ENCODE data around the gene ACOT6.
A peak's percentile ranks its signal among the peaks of the same experiment; 100 is the strongest.
"Not testable (repeated sequence)": the region's sequence is repeated elsewhere in the genome, so short reads cannot be mapped to it uniquely, and the experiment has no call there.

ACOT6 gene, protein sequence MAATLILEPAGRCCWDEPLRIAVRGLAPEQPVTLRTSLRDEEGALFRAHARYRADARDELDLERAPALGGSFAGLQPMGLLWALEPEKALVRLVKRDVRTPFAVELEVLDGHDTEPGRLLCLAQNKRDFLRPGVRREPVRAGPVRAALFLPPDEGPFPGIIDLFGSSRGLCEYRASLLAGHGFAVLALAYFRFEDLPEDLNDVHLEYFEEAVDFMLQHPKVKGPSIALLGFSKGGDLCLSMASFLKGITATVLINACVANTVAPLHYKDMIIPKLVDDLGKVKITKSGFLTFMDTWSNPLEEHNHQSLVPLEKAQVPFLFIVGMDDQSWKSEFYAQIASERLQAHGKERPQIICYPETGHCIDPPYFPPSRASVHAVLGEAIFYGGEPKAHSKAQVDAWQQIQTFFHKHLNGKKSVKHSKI

DNA sequence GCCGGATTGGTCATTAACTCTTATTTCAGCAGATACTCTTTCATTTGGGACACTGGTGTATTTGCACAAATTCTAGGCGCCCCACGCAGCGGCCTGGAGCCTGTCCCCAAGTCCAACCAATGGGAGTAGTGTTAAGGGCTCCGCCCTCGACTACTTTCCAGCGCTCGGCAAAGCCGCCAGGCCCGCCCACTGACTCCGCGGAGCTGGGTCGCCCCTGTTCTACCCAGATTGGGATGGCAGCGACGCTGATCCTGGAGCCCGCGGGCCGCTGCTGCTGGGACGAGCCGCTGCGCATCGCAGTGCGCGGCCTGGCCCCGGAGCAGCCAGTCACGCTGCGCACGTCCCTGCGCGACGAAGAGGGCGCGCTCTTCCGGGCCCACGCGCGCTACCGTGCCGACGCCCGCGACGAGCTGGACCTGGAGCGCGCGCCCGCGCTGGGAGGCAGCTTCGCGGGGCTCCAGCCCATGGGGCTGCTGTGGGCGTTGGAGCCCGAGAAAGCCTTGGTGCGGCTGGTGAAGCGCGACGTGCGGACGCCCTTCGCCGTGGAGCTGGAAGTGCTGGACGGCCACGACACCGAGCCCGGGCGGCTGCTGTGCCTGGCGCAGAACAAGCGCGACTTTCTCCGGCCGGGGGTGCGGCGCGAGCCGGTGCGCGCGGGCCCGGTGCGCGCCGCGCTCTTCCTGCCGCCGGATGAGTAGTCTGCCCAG lies at the start of gene ACOT6:
TSS of gene ACOT6 (plus strand) at position 179 of the 707 bp plus-strand sequence. CDS start at position 234, 55 bp downstream.
- peak; percentile 27 to 80 (median 66) for DNase-seq
- intact Hi-C loops (cut with DNase I), result no loop called here

DNA sequence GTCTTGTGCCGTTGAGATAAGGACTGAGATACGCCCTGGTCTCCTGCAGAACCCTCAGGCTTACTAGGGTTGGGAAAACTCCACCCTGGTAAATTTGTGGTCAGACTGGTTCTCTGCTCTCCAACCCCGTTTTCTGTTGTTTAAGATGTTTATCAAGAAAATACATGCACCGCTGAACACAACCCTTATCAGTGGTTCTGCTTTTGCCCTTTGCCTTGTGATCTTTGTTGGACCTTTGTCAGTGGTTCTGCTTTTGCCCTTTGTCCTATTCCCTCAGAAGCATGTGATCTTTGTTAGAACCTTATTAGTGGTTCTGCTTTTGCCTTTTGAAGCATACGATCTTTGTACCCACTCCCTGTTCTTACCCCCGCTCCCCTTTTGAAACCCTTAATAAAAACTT lies 49.6 kb upstream of the ACOT6 start:
- intact Hi-C loops (cut with DNase I); DNase-seq: not testable (repeated sequence)

DNA sequence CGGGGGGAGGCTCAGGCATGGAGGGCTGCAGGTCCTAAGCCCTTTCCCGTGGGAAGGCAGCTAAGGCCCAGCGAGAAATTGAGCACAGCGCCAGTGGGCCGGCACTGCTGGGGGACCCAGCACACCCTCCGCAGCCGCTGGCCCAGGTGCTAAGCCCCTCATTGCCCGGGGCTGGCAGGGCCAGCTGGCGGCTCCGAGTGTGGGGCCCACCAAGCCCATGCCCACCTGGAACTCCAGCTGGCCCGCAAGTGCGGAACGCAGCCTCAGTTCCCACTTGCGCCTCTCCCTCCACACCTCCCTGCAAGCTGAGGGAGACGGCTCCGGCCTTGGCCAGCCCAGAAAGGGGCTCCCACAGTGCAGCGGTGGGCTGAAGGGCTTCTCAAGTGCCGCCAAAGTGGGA lies 45.9 kb upstream of the ACOT6 start:
- intact Hi-C loops (cut with DNase I); DNase-seq: not testable (repeated sequence)

DNA sequence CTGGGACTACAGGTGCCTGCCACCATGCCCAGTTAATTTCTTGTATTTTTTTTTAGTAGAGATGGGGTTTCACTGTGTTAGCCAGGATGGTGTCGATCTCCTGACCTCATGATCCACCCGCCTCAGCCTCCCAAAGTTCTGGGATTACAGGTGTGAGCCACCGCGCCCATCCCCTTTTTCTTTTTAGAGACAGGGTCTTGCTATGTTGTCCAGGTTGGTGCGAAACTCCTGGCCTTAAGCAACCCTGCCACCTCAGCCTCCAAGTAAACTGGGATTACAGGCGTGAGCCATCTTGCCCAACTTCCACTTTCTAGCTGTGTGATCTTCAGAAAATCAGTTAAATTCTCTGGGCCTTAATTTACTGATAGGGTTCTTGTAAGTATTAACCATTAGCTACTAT lies 45.4 kb upstream of the ACOT6 start:
- intact Hi-C loops (cut with DNase I), result not testable (repeated sequence)
- DNase-seq, result peak in 1 of 42 donors; percentile 12

DNA sequence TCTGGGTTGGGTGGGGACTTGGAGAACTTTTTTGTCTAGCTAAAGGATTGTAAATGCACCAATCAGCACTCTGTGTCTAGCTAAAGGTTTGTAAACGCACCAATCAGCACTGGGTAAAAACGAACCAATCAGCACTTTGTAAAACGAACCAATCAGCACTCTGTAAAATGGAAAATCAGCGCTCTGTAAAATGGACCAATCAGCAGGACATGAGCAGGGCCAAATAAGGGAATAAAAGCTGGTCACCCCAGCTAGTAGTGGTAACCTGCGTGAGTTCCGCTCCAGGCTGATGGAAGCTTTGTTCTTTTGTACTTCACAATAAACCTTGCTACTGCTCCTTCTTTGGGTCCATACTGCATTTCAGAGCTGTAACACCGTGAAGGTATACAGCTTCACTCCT lies 45.0 kb upstream of the ACOT6 start:
- intact Hi-C loops (cut with DNase I), result no loop called here
- DNase-seq, result no peak

DNA sequence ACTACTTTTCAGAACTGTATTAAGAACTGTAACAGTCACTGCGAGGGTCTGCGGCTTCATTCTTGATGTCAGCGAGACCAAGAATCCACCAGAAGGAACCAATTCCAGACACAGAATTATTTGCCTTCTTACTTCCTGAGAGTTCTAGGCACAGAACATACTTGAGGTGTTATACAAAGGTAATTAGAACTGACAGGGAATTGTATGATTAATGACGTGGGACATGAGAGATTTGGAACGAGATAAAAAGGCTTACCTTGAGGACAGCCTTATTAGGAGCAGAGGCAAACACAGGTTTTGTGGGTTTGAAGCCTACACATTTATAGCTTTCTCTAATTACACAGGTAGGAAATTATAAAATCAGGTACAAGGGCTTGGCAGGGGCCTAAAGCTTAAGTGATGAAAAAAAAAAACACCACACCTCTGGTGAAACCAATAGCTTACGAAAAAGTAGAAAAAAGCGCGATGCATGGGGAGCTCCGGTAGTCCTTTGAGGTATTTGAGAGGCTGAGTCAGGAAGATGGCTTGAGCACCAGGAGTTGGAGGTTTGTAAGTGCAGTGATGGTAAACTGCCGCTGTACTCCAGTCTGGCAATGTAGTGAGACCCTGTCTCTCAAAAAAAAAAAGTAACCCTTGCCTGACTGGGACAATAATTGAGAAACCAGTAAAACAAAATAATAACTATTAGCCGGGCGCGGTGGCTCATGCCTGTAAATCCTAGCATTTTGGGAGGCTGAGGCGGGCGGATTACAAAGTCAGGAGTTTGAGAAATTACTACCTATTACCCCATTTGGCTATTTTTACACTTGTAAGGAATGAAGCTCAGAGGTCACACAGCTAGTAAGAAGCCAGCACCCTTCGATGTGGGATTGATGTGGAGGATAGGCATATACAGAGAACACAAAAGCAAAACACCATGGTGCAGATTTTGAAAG lies 44.1 kb upstream of the ACOT6 start:
- intact Hi-C loops (cut with DNase I), result no loop called here
- no peak for DNase-seq

DNA sequence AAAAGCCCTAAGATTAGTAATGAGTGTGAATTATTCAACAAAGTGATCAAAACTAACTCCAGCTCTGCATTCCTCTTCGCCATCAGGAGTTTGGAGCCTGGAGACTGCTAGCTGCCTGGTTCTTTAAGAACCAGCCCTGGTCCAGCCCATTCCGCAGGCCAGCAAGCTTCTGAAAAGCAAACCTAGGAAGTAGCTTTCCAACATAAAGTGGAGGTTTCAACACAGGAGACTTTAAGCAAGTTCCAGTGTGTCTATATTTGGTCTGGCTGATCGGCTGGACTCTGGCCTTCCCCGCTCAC lies 43.5 kb upstream of the ACOT6 start:
- intact Hi-C loops (cut with DNase I); DNase-seq: not testable (repeated sequence)

DNA sequence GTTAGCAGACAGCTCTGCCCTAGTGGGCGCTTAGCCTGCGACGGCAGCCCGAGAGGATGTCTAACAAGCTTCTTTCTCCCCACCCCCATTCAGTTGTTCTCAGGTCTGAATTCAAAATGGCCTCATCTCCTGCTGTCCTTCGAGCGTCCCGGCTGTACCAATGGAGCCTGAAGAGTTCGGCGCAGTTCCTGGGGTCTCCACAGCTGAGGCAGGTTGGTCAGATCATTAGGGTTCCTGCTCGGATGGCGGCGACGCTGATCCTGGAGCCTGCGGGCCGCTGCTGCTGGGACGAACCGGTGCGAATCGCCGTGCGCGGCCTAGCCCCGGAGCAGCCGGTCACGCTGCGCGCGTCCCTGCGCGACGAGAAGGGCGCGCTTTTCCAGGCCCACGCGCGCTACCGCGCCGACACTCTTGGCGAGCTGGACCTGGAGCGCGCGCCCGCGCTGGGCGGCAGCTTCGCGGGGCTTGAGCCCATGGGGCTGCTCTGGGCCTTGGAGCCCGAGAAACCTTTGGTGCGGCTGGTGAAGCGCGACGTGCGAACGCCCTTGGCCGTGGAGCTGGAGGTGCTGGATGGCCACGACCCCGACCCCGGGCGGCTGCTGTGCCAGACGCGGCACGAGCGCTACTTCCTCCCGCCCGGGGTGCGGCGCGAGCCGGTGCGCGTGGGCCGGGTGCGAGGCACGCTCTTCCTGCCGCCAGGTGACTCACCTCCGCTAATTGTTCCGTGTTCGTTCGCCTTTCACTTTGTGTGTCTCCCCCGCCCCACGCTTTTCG lies 42.9 kb upstream of the ACOT6 start, which contains the start of gene ACOT2:
TSS of gene ACOT2 (plus strand) at position 29 of the 774 bp plus-strand sequence. CDS start at position 57, 28 bp downstream.
- peak; percentile 37 to 78 (median 62) for DNase-seq
- intact Hi-C loops (cut with DNase I), result not testable (repeated sequence)

DNA sequence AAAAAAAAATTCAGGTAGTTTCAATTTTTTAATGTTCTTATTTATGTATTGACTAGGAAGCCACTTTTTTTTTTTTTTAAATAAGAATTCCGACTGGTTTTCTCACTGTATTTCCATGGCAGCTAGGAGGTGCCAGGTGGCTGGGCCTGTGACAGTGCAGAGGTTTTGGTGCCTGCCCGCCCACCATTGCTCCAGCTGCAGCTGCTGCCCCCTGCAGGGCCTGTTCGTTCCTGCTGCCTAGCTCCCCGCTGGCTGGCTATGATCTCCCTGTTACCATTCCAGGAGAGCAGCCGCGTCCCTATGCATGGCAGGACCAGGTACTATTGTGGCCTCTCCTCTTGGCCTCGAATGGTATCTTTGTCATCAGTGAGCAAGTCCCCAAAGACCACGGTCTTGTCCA lies 41.4 kb upstream of the ACOT6 start:
- intact Hi-C loops (cut with DNase I), result not testable (repeated sequence)
- DNase-seq, result peak in 40 of 42 donors; percentile 21 to 81 (median 50)

DNA sequence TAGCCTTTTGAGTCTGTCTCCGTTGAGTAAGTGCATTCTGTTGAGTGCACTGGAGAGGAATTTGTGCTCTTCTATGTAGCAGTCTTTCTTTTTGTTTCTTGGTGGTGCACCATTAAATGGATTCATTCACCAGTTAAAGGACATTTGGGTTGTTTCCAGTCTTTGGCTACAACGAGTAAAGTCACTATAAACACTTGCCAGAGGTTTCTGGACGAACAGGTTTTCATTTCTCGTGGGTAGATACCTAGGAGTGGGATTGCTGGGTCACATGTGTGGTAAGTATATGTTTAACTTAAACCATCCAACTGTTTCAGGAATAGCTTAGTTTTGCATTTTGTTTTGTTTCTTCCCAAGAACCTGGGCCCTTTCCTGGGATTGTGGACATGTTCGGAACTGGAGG lies 39.3 kb upstream of the ACOT6 start:
- intact Hi-C loops (cut with DNase I); DNase-seq: not testable (repeated sequence)

DNA sequence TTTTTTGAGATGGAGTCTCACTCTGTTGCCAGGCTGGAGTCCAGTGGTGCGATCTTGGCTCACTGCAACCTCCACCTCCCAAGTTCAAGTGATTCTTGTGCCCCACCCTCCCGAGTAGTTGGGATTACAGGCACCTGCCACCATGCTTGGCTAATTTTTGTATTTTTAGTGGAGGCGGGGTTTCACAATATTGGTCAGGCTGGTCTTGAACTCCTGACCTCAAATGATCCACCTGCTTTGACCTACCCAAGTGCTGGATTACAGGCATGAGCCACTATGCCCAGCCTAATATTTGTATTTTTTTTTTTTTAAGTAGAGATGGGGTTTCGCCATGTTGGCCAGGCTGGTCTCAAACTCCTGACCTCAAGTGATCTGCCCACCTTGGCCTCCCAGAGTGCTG lies 38.6 kb upstream of the ACOT6 start:
- intact Hi-C loops (cut with DNase I); DNase-seq: not testable (repeated sequence)

DNA sequence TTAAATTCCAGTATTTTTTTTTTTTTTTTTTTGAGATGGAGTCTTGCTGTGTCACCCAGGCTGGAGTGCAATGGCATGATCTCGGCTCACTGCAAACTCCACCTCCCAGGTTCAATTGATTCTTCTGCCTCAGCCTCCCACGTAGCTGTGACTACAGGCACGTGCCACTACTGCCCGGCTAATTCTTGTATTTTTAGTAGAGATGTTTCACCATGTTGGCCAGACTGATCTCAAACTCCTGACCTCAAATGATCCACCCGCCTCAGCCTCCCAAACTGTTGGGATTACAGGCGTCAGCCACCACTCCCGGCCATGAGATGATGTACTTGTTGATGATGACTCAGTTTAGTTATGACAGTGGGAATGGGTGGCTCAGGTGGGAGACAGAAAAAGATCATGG lies 38.1 kb upstream of the ACOT6 start:
- intact Hi-C loops (cut with DNase I), result not testable (repeated sequence)
- peak in 1 of 42 donors; percentile 3 for DNase-seq

DNA sequence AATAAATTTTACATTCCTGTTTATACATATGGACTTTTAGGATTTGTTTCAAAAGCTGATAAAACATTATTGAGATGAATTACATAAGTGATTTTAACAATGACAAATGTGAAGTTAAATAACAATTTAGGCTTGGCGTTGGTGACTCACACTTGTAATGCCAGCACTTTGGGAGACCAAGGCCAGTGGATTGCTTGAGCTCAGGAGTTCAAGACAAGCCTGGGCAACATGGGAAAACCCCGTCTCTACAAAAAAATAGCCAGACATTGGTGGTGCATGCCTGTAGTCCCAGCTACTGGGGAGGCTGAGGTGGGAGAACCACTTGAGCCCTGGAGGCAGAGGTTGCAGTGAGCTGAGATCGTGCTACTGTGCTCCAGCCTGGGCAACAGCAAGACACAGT lies 35.9 kb upstream of the ACOT6 start:
- DNase-seq, result peak in 1 of 42 donors; percentile 24
- intact Hi-C loops (cut with DNase I), result no loop called here

DNA sequence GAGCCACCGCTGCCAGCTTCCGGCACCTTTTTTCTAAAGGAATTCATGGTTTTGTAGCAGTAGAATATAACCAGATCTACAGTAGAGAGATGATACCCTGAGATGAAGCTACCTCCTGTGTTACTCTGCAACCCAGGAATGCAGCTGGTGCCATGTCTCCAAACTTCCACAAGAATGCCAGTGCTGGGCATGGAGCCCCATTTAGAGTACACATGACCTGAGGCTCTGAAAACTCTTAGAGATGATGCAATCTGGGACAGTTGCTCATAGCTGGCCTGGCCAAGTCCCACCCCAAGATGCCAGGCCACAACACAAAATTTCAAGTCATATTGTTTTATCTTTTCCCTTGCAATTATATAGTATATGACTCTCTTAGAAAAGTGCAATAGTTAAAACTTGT lies 35.1 kb upstream of the ACOT6 start:
- DNase-seq; intact Hi-C loops (cut with DNase I): not testable (repeated sequence)

DNA sequence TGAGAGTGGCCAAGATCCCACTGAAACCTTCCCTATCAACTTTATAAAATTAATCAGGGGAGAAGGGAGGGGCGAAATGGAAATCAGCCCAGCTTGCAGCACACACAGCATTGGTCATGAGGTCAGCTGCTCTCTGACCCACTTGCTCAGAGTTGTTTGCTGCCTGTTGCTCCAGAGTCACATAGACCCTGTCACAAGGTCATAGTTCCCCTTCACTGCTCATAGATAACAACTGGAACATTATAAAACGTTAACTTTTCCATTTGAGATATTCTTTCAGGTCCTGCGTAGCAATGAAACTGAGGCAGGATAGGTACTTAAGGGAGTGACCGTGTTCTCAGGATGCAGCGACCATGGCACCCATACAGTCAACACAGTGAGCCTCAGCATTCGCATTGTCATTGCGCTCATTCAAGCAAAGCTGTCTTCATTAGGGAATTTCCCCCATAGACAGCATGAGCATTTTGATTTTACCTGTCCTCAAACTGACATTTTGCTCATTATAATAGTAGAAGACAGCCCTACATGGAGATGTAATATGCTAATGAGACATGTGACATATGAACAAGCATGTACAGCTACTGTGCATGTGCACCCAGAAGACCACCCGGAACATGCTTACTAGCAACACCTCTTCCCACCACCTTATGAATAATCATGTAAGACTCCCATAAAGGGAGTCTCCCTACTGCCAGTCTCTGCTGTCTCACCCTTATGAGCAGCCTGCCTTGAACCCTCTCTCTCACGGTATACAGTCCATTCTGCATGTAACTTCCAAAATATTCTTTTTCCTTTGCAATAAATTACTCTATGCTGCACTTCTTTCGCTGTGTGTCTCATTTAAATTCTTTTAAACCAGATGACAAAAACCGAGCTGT lies 30.0 kb upstream of the ACOT6 start:
- intact Hi-C loops (cut with DNase I); DNase-seq: not testable (repeated sequence)

DNA sequence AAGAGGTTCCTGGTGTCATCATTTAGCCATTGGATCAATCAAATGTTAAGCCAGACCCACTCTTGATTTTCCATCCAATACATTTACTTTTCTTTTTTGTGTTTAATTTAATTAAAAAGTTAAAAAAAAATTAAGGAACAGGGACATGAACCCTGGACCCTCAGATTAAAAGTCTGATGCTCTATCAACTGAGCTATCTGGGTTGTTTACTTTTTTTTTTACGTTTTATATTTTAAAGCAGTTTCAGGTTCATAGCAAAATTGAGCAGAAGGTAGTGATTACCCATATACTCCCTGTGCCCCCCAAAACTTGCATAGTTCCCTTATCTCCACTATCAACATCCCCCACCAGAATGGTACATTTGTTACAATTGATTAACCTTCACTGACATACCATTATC lies 23.6 kb upstream of the ACOT6 start:
- intact Hi-C loops (cut with DNase I), result no loop called here
- no peak for DNase-seq

DNA sequence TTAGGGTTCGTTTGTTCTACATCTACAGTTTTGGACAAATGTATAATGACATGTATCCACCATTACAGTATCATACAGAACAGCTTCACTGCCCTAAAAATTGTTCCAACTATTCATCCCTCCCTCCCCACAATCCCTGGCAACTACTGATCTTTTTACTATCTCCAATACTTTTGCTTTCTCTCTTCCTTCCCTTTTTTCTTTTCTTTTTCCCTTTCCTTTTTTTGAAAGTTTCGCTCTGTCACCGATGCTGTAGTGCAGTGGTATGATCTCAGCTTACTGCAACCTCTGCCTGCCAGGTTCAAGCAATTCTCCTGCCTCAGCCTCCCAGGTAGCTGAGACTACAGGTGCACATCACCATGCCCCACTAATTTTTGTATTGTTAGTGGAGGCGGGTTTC lies 23.2 kb upstream of the ACOT6 start:
- intact Hi-C loops (cut with DNase I), result no loop called here

DNA sequence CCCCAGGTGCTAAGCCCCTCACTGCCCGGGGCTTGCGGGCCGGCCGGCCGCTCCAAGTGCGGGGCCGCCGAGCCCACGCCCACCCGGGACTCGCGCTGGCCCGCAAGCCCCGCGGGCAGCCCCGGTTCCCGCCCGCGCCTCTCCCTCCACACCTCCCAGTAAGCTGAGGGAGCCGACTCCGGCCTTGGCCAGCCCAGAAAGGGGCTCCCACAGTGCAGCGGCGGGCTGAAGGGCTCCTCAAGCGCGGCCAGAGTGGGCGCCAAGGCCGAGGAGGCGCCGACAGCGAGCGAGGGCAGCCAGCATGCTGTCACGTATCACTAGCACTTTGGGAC lies 21.7 kb upstream of the ACOT6 start:
- DNase-seq; intact Hi-C loops (cut with DNase I): not testable (repeated sequence)

More for the DNA sequence above, 23.2 kb upstream of the ACOT6 start:
- DNase-seq, result no peak

Data from head of caudate nucleus (tissue), 42 donors.